RWPE2 (cell line): ENCODE results near the gene RAB44.

Source experiments
- ATAC-seq: fragments of 200-7000 bp; cut with Tn5 transposase; 3 replicates; pipeline ENCODE4 v1.9.1; 2021; ENCODE audit warnings: low read depth
- DNase-seq: peaks from one replicate; pipeline ENCODE4 v3.0.0-alpha.2; 2020; ENCODE audit warnings: low spot score
- H3K27ac ChIP-seq: fragments of 450-650 bp; 2 replicates; pipeline ENCODE4 v1.5.1; 2017; ENCODE audit warnings: mild to moderate bottlenecking; ENCODE audit not compliant: poor library complexity, severe bottlenecking
- H3K27me3 ChIP-seq: fragments of 250-450 bp; sonication (Bioruptor Pico); 2 replicates; pipeline ENCODE4 v1.5.1; 2021; ENCODE audit warnings: mild to moderate bottlenecking, moderate library complexity; ENCODE audit not compliant: insufficient read depth, poor library complexity, severe bottlenecking
- H3K36me3 ChIP-seq: fragments of 250-450 bp; sonication (Bioruptor Pico); 2 replicates; pipeline ENCODE4 v1.5.1; 2020; ENCODE audit warnings: low read depth, mild to moderate bottlenecking, moderate library complexity
- H3K4me1 ChIP-seq: fragments of 250-450 bp; sonication (Bioruptor Pico); 2 replicates; pipeline ENCODE4 v1.5.1; 2021; ENCODE audit warnings: mild to moderate bottlenecking, moderate library complexity; ENCODE audit not compliant: insufficient read depth, poor library complexity, severe bottlenecking
- H3K4me3 ChIP-seq: fragments of 250-450 bp; sonication (Bioruptor Pico); 2 replicates; pipeline ENCODE4 v1.5.1; 2021; ENCODE audit warnings: mild to moderate bottlenecking, moderate library complexity; ENCODE audit not compliant: severe bottlenecking
- H3K9me3 ChIP-seq: fragments of 250-450 bp; sonication (Bioruptor Pico); 2 replicates; pipeline ENCODE4 v1.5.1; 2021; ENCODE audit warnings: mild to moderate bottlenecking, moderate library complexity; ENCODE audit not compliant: severe bottlenecking
- CTCF ChIP-seq: fragments of 450-650 bp; IDR thresholded peaks from one replicate; pipeline ENCODE4 v1.5.1; 2017; ENCODE audit warnings: mild to moderate bottlenecking, moderate library complexity; ENCODE audit not compliant: poor library complexity, severe bottlenecking

RAB44 gene

GRCh38 chr6:36692220-36692619, 5.4 kb upstream of the RAB44 start:
- Histone ChIP-seq H3K9me3 (no peaks in the 10 kb centered on the region), H3K4me3 (no peak overlapping the region), H3K36me3 (peaks cover 5% of the 10 kb centered on the region), H3K4me1 (no peaks in the 10 kb centered on the region), H3K27me3 (no peaks in the 10 kb centered on the region), H3K27ac (no peak overlapping the region)
- ATAC-seq = no peak
- no peak for DNase-seq
- no peak for TF ChIP-seq CTCF

GRCh38 chr6:36692861-36693702, 4.5 kb upstream of the RAB44 start:
- H3K4me3 ChIP-seq = no peak overlapping the region
- TF ChIP-seq CTCF = no peak
- no peaks in the 10 kb centered on the region for H3K9me3 ChIP-seq
- no peaks in the 10 kb centered on the region for H3K36me3 ChIP-seq
- H3K4me1 ChIP-seq = no peaks in the 10 kb centered on the region
- H3K27ac ChIP-seq = no peak overlapping the region
- ATAC-seq (no peak), DNase-seq (no peak)
- no peaks in the 10 kb centered on the region for H3K27me3 ChIP-seq

- DNase-seq = no peak
- no peaks in the 10 kb centered on the region for H3K36me3 ChIP-seq
- H3K27ac ChIP-seq = no peak overlapping the region
- H3K27me3 ChIP-seq = no peaks in the 10 kb centered on the region
- H3K4me1 ChIP-seq = no peaks in the 10 kb centered on the region
- no peak for ATAC-seq
- no peak for TF ChIP-seq CTCF
- H3K9me3 ChIP-seq = no peaks in the 10 kb centered on the region
- H3K4me3 ChIP-seq = no peak overlapping the region
Observed at GRCh38 chr6:36694616-36695015, 3.0 kb upstream of the RAB44 start.

GRCh38 chr6:36695414-36695813, 2.2 kb upstream of the RAB44 start:
- Histone ChIP-seq H3K36me3 (no peaks in the 10 kb centered on the region), H3K27ac (no peak overlapping the region), H3K27me3 (no peaks in the 10 kb centered on the region), H3K9me3 (no peaks in the 10 kb centered on the region), H3K4me1 (no peaks in the 10 kb centered on the region), H3K4me3 (no peak overlapping the region)
- DNase-seq = no peak
- no peak for ATAC-seq
- no peak for TF ChIP-seq CTCF

GRCh38 chr6:36698196-36698595, 570 bp downstream of the RAB44 start:
- no peak for TF ChIP-seq CTCF
- no peak overlapping the region for H3K27ac ChIP-seq
- ATAC-seq (no peak), DNase-seq (no peak)
- H3K4me1 ChIP-seq = peaks cover 14% of the 10 kb centered on the region
- no peaks in the 10 kb centered on the region for H3K27me3 ChIP-seq
- no peaks in the 10 kb centered on the region for H3K9me3 ChIP-seq
- H3K4me3 ChIP-seq = no peak overlapping the region
- no peaks in the 10 kb centered on the region for H3K36me3 ChIP-seq
